Dermis microvascular lymphatic vessel endothelial cell (primary cell): ENCODE measurements around the gene JUP. TPM values are rescaled to one million over a fixed set of nuclear protein-coding genes. Genes with fewer than 3 reads are reported as not detected.

ENCODE experiments used
- DNase-seq, 2 donors: peaks; one replicate each; pipeline versions ENCODE4 v3.0.0 to v3.0.0-alpha.2; 2010; ENCODE audit warnings: low read depth in 2 of 2
- total RNA-seq: library from RNA; depleted of rRNA; stranded (reverse); fragments of >200 nt; gene quantifications from 2 replicates; pipeline ENCODE4 v1.2.1, GENCODE V29; 2014

Gene JUP
- total RNA-seq, 1 donor from 2014 or later = 207 TPM

DNA sequence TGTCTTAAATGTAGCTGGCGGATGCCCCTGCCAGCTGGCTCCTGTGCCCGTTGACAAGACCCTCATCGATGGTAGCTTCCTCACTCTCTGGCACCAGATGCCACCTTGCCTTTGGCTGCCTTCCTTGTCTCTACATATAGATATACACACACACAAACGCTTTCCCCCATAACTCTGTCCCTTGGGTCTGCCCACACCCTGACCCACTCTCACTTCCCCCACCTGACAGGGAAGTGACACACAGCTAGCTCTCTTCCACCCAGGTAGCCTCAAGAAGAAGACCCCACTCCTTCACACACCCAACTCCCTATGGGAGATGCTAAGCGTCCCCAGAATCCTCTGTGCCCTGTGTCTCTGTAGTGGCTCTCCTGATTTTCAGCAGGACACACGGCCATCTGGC, 25.6 kb downstream of the JUP start:
- no peak for DNase-seq

- no peak for DNase-seq
These were observed 27.9 kb downstream of the JUP start for GRCh38 chr17:41758601-41759000.

DNA sequence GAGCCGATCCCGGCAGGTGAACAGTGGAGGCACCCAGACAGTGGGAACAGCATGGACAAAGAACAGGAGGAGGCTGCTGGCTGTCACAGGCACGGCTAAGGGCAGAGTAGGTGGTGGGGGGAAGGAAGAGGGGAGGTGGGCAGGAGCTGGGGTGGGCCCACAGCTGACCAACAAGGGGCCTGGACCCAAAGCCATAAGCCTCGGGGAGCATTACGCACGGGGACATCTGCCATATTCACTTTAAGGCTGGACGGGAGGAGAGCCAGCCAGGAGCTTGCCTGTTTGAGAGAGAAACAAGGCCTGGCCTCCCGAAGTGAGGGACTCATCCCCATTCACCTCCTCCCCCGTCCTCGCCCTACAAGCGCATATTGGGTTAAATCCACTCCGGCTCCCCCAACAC, 32.4 kb downstream of the JUP start:
- DNase-seq = no peak

DNA sequence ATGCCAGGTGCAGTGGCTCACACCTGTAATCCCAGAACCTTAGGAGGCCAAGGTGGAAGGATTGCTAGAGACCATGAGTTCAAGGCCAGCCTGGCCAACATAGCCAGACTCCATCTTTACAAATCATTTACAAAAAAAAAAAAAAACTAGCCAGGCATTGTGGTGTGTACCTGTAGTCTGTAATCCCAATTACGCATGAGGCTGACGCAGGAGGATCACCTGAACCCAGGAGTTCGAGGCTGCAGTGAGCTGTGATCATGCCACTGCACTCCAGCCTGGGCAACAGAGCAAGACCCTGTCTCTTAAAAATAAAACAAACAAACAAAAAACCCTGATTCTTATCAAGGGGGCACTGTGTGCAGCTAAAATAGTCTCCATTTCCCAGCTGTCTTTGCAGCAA, 35.2 kb downstream of the JUP start:
- DNase-seq = no peak

GRCh38 chr17:41750862-41751261, 35.6 kb downstream of the JUP start:
- no peak for DNase-seq

- no peak for DNase-seq
These were observed 38.2 kb downstream of the JUP start for GRCh38 chr17:41748275-41748674.

DNA sequence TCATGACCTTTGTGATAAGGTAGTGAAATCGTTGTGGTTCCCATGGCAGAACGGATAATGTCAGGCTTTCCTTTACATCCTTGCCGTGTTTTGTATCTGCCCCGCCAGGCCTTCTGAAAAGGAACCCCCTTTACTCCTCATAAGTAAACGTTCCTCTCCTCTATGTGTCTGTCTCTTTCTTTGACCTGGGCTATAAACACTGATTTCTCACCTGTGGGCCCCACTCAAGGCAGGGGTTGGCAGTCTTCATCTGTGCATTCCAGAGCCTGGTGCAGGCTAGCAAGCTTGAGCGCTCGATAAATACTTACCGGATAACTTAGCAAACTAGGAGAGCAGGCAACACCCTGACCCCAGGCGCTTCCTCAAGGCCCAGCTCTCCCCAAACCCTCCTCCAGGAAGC, 44.8 kb downstream of the JUP start:
- no peak for DNase-seq

- no peak for DNase-seq
These were observed 46.0 kb downstream of the JUP start for GRCh38 chr17:41740506-41740905.

- no peak for DNase-seq
These were observed 46.7 kb downstream of the JUP start for GRCh38 chr17:41739661-41740352.

- DNase-seq = no peak
These were observed 47.8 kb downstream of the JUP start for GRCh38 chr17:41738801-41739112.

GRCh38 chr17:41738077-41738800, 48.3 kb downstream of the JUP start:
- peak; percentile 53 to 72 for DNase-seq

GRCh38 chr17:41737680-41738023, 48.9 kb downstream of the JUP start:
- DNase-seq = no peak

GRCh38 chr17:41736983-41737679, 49.4 kb downstream of the JUP start:
- no peak for DNase-seq

DNA sequence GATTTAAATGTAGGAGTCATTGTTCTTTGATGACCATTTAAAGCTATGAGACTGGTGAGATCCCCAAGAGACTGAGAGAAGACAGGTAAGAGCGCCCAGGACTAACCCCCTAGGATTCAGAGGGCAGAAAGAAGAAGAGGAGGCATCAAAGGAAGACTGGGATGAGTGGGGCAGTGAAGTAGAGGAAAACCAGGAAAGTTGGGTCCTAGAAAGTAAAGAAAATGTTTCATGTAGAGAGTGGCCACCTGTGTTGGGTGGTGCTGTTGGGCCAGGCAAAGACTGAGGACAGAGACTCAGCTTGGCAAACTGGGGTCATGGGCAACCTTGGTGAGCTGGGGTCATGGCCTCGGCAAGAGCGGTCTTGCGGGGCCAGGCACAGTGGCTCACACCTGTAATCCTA, 50.8 kb downstream of the JUP start:
- no peak for DNase-seq

GRCh38 chr17:41734949-41735313, 51.6 kb downstream of the JUP start:
- DNase-seq = no peak

DNA sequence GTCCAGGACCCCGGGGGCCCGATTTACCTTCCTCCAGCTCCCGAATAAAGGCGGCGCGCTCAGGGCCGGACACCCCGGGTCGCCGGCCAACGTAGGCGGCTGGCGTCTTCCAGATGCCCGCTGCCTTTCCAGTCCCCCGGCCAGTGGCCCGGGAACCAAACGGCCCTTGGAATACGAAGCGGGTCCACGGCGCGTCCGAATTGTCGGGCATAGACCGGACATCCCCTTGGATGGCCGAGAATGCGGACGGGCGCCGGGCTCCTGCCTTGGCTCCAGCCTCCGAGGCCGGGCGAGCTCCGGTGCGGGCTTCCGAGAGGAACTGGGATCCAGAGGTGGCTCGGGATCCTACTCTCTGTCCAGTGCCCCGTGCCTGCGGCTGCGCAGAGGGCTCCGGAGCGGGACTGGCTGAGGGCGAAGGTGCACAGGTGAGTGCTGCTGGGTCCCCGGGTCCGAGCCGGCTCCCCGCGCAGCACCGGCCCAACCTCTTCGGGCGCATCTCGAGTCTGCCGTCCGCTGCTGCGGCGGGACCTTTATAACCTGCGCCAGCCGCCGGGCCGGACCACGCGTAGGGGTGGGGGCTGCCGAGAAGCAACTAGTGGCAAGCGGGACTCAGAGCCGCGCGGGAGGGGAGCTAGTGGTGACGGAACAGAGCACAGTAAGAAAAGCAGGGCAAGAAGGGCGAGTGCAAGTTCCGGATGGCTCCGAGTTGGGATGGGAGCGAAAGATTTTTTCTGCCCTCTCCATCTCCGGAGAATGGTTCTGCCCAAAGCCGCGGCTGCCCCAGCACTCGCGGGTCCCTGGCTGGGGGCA, 52.2 kb downstream of the JUP start, which contains the start of gene HAP1:
Gene HAP1, minus strand, starts transcription at position 505 of the 810 bp plus-strand sequence. Its CDS starts 9 bp downstream, at position 496.
- DNase-seq = peak in 1 of 2 donors; percentile 12

GRCh38 chr17:41733348-41734138, 53.0 kb downstream of the JUP start:
- DNase-seq = no peak

DNA sequence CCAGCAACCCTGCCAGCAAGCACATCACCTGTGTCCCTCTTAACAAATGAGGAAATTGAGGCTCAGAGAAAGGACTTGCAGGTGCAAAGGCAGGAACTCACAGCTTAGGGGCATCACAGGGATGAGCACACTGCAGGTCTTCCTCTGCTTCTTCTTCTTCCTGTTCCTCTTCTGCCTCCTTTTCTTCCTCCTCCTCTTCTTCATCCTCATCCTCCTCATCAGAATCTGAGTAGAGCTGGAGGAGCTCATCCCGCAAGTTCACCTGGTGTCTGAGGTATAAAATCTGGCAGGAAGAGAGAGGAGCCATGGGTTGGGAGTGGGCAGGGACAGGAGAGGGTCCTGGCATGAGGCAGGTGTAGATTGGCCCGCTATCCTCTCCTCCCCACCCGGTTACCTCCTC, 54.7 kb downstream of the JUP start:
- DNase-seq = no peak

DNA sequence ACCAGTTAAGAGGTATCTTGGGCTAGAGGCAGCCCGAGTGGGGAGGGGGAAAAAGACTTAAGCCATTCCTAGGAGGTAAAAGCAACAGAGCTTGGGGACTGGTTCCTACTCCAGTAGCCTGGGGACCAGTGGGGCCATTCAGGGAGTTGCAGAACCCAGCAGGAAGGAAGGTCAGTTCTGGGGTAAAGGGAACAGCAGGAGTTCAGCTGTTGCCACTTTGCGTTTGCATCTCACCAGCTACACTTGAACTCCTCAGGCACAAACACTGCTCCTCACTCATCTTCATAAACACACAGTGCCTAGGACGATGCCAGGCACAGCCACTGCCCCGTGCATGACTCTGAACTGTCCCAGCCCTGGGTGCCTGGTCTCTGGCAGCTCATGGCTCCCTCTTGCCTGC, 56.0 kb downstream of the JUP start:
- DNase-seq = no peak

DNA sequence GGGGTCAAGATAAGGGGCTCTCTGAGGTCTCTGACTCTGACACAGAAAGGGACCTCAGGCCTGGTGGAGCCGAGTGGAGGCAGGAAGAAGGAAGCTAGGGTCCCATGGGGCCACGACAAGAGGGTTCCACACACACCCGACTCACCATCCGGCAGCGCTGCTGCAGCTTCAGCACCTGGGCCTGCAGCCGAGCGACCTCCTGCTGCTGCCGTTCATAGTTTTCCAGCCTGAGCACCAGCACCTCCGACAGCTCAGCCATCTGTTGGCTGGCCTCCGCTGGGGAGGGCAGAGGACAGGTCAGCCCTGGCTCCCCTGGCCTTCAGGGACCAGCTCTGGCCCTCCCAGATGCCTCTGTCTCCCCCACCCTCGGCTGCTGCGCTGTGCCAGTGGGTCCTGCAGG, 58.5 kb downstream of the JUP start:
- no peak for DNase-seq

DNA sequence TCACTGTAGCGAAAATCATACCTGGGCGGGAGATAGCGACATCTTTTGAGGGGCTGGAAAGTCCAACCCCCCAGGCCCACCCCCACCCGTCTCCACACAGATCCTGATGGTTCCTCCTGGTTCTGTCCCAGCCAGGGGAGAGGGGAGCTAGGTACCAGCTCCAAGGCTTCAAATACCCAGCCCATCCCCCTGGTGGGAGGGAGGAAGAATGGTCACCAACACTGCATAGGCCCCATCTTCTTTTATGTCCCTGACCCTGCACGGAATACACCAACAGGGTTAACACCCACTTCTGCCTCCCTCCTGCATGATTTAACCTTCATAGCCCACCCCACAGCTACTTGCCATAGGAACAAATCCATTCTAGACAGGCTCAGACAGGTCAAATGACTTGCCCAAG, 61.4 kb downstream of the JUP start:
- no peak for DNase-seq
